Measurements from ENCODE around the gene GAS2L2. TPM values are rescaled to one million over a fixed set of nuclear protein-coding genes. Genes with fewer than 3 reads are reported as not detected.

The GAS2L2 gene
- total RNA-seq, 1 donor from 2014 or later = not detected

- no peak for DNase-seq (ENCODE audit: low read depth)
- no peak for TF ChIP-seq CTCF (conservative IDR thresholded peaks at IDR 0.05; ENCODE audit: low read depth, low read length)
- H3K4me3 ChIP-seq (ENCODE audit: low read depth, low read length) = no peak overlapping the region
These were observed 20.8 kb upstream of the GAS2L2 start for GRCh38 chr17:35773679-35774425.

- H3K4me3 ChIP-seq (ENCODE audit: low read depth, low read length) = no peak overlapping the region
- no peak for DNase-seq (ENCODE audit: low read depth)
- no peak for TF ChIP-seq CTCF (conservative IDR thresholded peaks at IDR 0.05; ENCODE audit: low read depth, low read length)
These were observed 20.1 kb upstream of the GAS2L2 start for GRCh38 chr17:35773129-35773528.

- H3K4me3 ChIP-seq (ENCODE audit: low read depth, low read length) = no peak overlapping the region
- no peak for DNase-seq (ENCODE audit: low read depth)
- peak; percentile 32 for TF ChIP-seq CTCF (conservative IDR thresholded peaks at IDR 0.05; ENCODE audit: low read depth, low read length)
These were observed 17.0 kb upstream of the GAS2L2 start for GRCh38 chr17:35769895-35770486.

GRCh38 chr17:35768797-35769196 lies 15.8 kb upstream of the GAS2L2 start:
- DNase-seq (ENCODE audit: low read depth) = no peak
- no peak for TF ChIP-seq CTCF (conservative IDR thresholded peaks at IDR 0.05; ENCODE audit: low read depth, low read length)
- no peak overlapping the region for H3K4me3 ChIP-seq (ENCODE audit: low read depth, low read length)

- DNase-seq (ENCODE audit: low read depth) = no peak
- peak; percentile 80 for TF ChIP-seq CTCF (conservative IDR thresholded peaks at IDR 0.05; ENCODE audit: low read depth, low read length)
These were observed 14.0 kb upstream of the GAS2L2 start for GRCh38 chr17:35766903-35767510.

GRCh38 chr17:35766489-35766877 lies 13.4 kb upstream of the GAS2L2 start:
- no peak for DNase-seq (ENCODE audit: low read depth)
- H3K4me3 ChIP-seq (ENCODE audit: low read depth, low read length) = no peak overlapping the region
- no peak for TF ChIP-seq CTCF (conservative IDR thresholded peaks at IDR 0.05; ENCODE audit: low read depth, low read length)

More at GRCh38 chr17:35766903-35767510, 14.0 kb upstream of the GAS2L2 start:
- H3K4me3 ChIP-seq (ENCODE audit: low read depth, low read length) = no peak overlapping the region

Measured in epithelial cell of proximal tubule (primary cell).